GM23338 (cell line): Measurements from ENCODE around the gene KBTBD12. TPM values are rescaled to one million over a fixed set of nuclear protein-coding genes. Genes with fewer than 3 reads are reported as not detected.

Experiments
- ATAC-seq: fragments of 200-7000 bp; cut with Tn5 transposase; 3 replicates; pipeline ENCODE4 v1.9.1; 2020
- DNase-seq: peaks from one replicate; pipeline ENCODE4 v3.0.0-alpha.2; 2015; ENCODE audit warnings: low spot score
- H2AFZ ChIP-seq: fragments of 200-600 bp; sonication (generic); 2 replicates; pipeline ENCODE4 v1.8.0; 2016; ENCODE audit warnings: antibody characterized with exemption, mild to moderate bottlenecking, moderate library complexity
- H3F3A ChIP-seq: fragments of 200-600 bp; sonication (generic); replicated peaks from 2 replicates; pipeline ENCODE4 v1.8.0; 2017; ENCODE audit warnings: antibody characterized with exemption, mixed run types, low read depth
- H3K27ac ChIP-seq: fragments of 200-600 bp; sonication (generic); 2 replicates; pipeline ENCODE4 v1.6.1; 2016; ENCODE audit warnings: low read depth
- H3K27me3 ChIP-seq: fragments of 200-600 bp; sonication (generic); 2 replicates; pipeline ENCODE4 v1.8.0; 2016; ENCODE audit warnings: mild to moderate bottlenecking, mixed run types, moderate library complexity; ENCODE audit not compliant: insufficient read depth
- H3K36me3 ChIP-seq: fragments of 200-600 bp; sonication (generic); 2 replicates; pipeline ENCODE4 v1.8.0; 2016; ENCODE audit warnings: mild to moderate bottlenecking; ENCODE audit not compliant: insufficient read depth
- H3K4me1 ChIP-seq: fragments of 200-600 bp; sonication (generic); 2 replicates; pipeline ENCODE4 v1.8.0; 2016; ENCODE audit warnings: mild to moderate bottlenecking, moderate library complexity; ENCODE audit not compliant: insufficient read depth
- H3K4me2 ChIP-seq: fragments of 200-600 bp; sonication (generic); 2 replicates; pipeline ENCODE4 v1.7.1; 2017; ENCODE audit warnings: mixed run types
- H3K4me3 ChIP-seq: fragments of 200-600 bp; sonication (generic); 2 replicates; pipeline ENCODE4 v1.6.1; 2016; ENCODE audit warnings: mixed run types
- H3K79me2 ChIP-seq: fragments of 200-600 bp; sonication (generic); replicated peaks from 2 replicates; pipeline ENCODE4 v1.8.0; 2017; ENCODE audit warnings: mild to moderate bottlenecking; ENCODE audit not compliant: insufficient read depth
- H3K9me2 ChIP-seq: fragments of 200-600 bp; sonication (generic); 2 replicates; pipeline ENCODE4 v1.8.0; 2017; ENCODE audit not compliant: insufficient read depth
- H4K20me1 ChIP-seq: fragments of 200-600 bp; sonication (generic); replicated peaks from 2 replicates; pipeline ENCODE4 v1.8.0; 2017; ENCODE audit warnings: mild to moderate bottlenecking; ENCODE audit not compliant: insufficient read depth
- H3K27ac Mint-ChIP-seq: 2 replicates; pipeline ENCODE4 v1.8.0; 2020; ENCODE audit warnings: inconsistent platforms, mild to moderate bottlenecking, moderate library complexity, mixed read lengths
- H3K27me3 Mint-ChIP-seq: 3 replicates; pipeline ENCODE4 v1.8.0; 2022; ENCODE audit warnings: low read depth, mild to moderate bottlenecking, moderate library complexity, mixed read lengths, inconsistent platforms; ENCODE audit not compliant: insufficient read depth, poor library complexity
- H3K36me3 Mint-ChIP-seq: 3 replicates; pipeline ENCODE4 v1.8.0; 2021; ENCODE audit warnings: low read depth, mild to moderate bottlenecking, inconsistent platforms, moderate library complexity, mixed read lengths
- H3K4me1 Mint-ChIP-seq: 3 replicates; pipeline ENCODE4 v1.8.0; 2020; ENCODE audit warnings: mild to moderate bottlenecking, inconsistent platforms, mixed read lengths
- H3K4me3 Mint-ChIP-seq: 3 replicates; pipeline ENCODE4 v1.8.0; 2021; ENCODE audit warnings: moderate library complexity, mild to moderate bottlenecking, inconsistent platforms, mixed read lengths
- H3K9me3 Mint-ChIP-seq: 3 replicates; pipeline ENCODE4 v1.8.0; 2020; ENCODE audit warnings: moderate library complexity, mild to moderate bottlenecking, inconsistent platforms, mixed read lengths
- CREB1 ChIP-seq: fragments of 250-450 bp; sonication (Bioruptor Pico); IDR thresholded peaks from 2 replicates; pipeline ENCODE4 v1.5.0; 2020; ENCODE audit warnings: low read depth, mild to moderate bottlenecking, moderate library complexity
- CTCF ChIP-seq, 2 experiments: fragments of 200-600 bp in 1 of 2; sonication (generic) in 1 of 2; conservative IDR thresholded peaks; 2 replicates each; pipeline versions ENCODE4 v1.5.1 to v1.6.1; 2016 to 2017; ENCODE audit warnings: antibody characterized with exemption in 2 of 2, low read depth in 2 of 2, mild to moderate bottlenecking in 2 of 2, moderate library complexity in 1 of 2
- ETS1 ChIP-seq: IDR thresholded peaks from 2 replicates; pipeline ENCODE4 v1.6.1; 2016; ENCODE audit warnings: antibody characterized with exemption
- EZH2 ChIP-seq: fragments of 200-600 bp; sonication (generic); IDR thresholded peaks from one replicate; pipeline ENCODE4 v1.8.0; 2017; ENCODE audit warnings: antibody characterized with exemption, mild to moderate bottlenecking, low read depth; ENCODE audit not compliant: unreplicated experiment
- EZH2phosphoT487 ChIP-seq: fragments of 200-600 bp; sonication (generic); IDR thresholded peaks from one replicate; pipeline ENCODE4 v1.8.1; 2018; ENCODE audit warnings: antibody characterized with exemption; ENCODE audit not compliant: unreplicated experiment
- JUNB ChIP-seq: IDR thresholded peaks from one replicate; pipeline ENCODE4 v1.6.1; 2016; ENCODE audit warnings: antibody characterized with exemption; ENCODE audit not compliant: unreplicated experiment
- NANOG ChIP-seq: IDR thresholded peaks from 2 replicates; pipeline ENCODE4 v1.6.1; 2016; ENCODE audit warnings: antibody characterized with exemption, borderline replicate concordance
- POLR2AphosphoS5 ChIP-seq: IDR thresholded peaks from 2 replicates; pipeline ENCODE4 v1.6.1; 2016; ENCODE audit warnings: antibody characterized with exemption, low read depth
- REST ChIP-seq: IDR thresholded peaks from one replicate; pipeline ENCODE4 v1.6.1; 2018; ENCODE audit warnings: antibody characterized with exemption; ENCODE audit not compliant: unreplicated experiment
- STAT1 ChIP-seq: IDR thresholded peaks from one replicate; pipeline ENCODE4 v1.6.1; 2016; ENCODE audit warnings: antibody characterized with exemption; ENCODE audit not compliant: unreplicated experiment
- ZNF114 ChIP-seq: fragments of 250-450 bp; sonication (Bioruptor Pico); IDR thresholded peaks from 2 replicates; pipeline ENCODE4 v1.5.0; 2020; ENCODE audit warnings: mild to moderate bottlenecking, moderate library complexity
- ZNF331 ChIP-seq: fragments of 250-450 bp; sonication (Bioruptor Pico); IDR thresholded peaks from 2 replicates; pipeline ENCODE4 v1.5.0; 2020; ENCODE audit warnings: low read depth, mild to moderate bottlenecking, moderate library complexity
- ZNF462 ChIP-seq: fragments of 250-450 bp; sonication (Bioruptor Pico); IDR thresholded peaks from 2 replicates; pipeline ENCODE4 v1.5.0; 2020; ENCODE audit warnings: mild to moderate bottlenecking, moderate library complexity
- polyA plus RNA-seq: library from polyadenylated mRNA; unstranded; fragments of >200 nt; fragmentation: Nextera tagmentation; extraction: Ambion mirVana; gene quantifications from 2 replicates; pipeline ENCODE4 v1.2.1, GENCODE V29; 2016
- total RNA-seq: library from RNA; depleted of rRNA; stranded (reverse); fragments of >200 nt; shearing (Covaris generic); gene quantifications from 2 replicates; pipeline ENCODE4 v1.2.3, GENCODE V29; 2014

Gene KBTBD12
- total and polyA plus RNA-seq, 2 experiments from 2014 or later = 0.53 to 0.69 TPM

- Histone ChIP-seq H3F3A (no peaks in the 10 kb centered on the region), H3K4me1 (no peaks in the 10 kb centered on the region), H3K79me2 (no peaks in the 10 kb centered on the region), H3K4me2 (no peak overlapping the region), H3K4me3 (no peak overlapping the region), H2AFZ (no peak overlapping the region), H4K20me1 (no peaks in the 10 kb centered on the region), H3K9me2 (no peaks in the 10 kb centered on the region), H3K27ac (no peak overlapping the region), H3K36me3 (no peaks in the 10 kb centered on the region), H3K27me3 (no peaks in the 10 kb centered on the region)
- DNase-seq = no peak
- ATAC-seq = no peak
- H3K4me1 Mint-ChIP-seq = no peaks in the 10 kb centered on the region
- no peak overlapping the region for H3K4me3 Mint-ChIP-seq
- no peak for TF ChIP-seq CTCF (conservative IDR thresholded peaks at IDR 0.05; ENCODE audit: low read depth in 2 of 2)
- no peak for TF ChIP-seq ZNF114 (CRISPR knock-in tag)
- no peak for TF ChIP-seq POLR2AphosphoS5
- TF ChIP-seq ETS1 = no peak
- TF ChIP-seq REST = no peak
- no peak for TF ChIP-seq JUNB
- no peak for TF ChIP-seq ZNF462 (CRISPR knock-in tag)
- no peak for TF ChIP-seq NANOG
- TF ChIP-seq EZH2phosphoT487 = no peak
- TF ChIP-seq EZH2 = no peak
- TF ChIP-seq STAT1 = no peak
- TF ChIP-seq CREB1 (CRISPR knock-in tag) = no peak
- TF ChIP-seq ZNF331 (CRISPR knock-in tag) = no peak
- no peaks in the 10 kb centered on the region for H3K9me3 Mint-ChIP-seq
- H3K36me3 Mint-ChIP-seq = no peaks in the 10 kb centered on the region
- peaks cover 3% of the 10 kb centered on the region for H3K27me3 Mint-ChIP-seq
- no peak overlapping the region for H3K27ac Mint-ChIP-seq
These were observed 121.1 kb downstream of the KBTBD12 start for GRCh38 chr3:128036119-128036518.
